AG10803 (cell line): ENCODE measurements around the gene PXMP4.
"Not testable (repeated sequence)": the region's sequence is repeated elsewhere in the genome, so short reads cannot be mapped to it uniquely, and the experiment has no call there.

Experiments
- DNase-seq: peaks from one replicate; pipeline ENCODE4 v3.0.0; 2010; ENCODE audit warnings: low read depth
- H3K4me3 ChIP-seq: 2 replicates; pipeline ENCODE4 v1.5.1; 2011; ENCODE audit warnings: mild to moderate bottlenecking, low read length, control low read depth
- TF ChIP-seq, protein P1 (sequence below): conservative IDR thresholded peaks from 2 replicates; pipeline ENCODE4 v1.5.1; 2011; ENCODE audit warnings: mild to moderate bottlenecking, low read length, control low read depth, inconsistent platforms

Gene PXMP4

DNA sequence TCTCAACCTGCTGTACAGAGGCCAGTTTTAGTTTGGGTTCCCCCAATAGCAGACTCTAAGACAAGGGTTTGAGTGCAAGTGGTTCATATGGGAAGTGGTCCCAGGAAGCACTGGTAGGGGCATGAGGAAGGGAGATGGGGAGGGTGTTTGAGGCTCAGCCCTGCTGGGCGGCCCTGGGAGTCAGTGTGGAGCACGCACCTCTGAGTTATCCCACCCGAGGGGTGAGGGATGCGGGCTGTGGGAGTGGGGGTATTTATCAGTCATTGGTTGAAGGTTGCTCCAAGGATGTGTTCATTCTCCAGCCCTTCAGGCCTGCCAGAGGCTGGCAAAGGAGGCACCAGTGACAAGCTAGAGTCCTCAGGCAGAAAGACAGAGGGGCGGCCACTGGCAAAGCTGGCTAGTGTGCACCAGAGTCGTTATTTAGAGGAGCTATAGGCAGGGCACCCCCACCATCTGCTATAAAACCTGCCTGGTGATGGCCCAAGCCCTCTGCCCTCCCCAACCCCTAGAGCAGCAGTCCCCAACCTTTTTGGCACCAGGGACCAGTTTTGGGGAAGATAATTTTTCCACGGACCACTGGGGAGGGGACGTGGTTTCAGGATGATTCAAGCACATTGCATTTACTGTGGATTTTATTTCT is 16.5 kb downstream of the PXMP4 start:
- no peak overlapping the region for H3K4me3 ChIP-seq
- TF ChIP-seq, protein P1, sequence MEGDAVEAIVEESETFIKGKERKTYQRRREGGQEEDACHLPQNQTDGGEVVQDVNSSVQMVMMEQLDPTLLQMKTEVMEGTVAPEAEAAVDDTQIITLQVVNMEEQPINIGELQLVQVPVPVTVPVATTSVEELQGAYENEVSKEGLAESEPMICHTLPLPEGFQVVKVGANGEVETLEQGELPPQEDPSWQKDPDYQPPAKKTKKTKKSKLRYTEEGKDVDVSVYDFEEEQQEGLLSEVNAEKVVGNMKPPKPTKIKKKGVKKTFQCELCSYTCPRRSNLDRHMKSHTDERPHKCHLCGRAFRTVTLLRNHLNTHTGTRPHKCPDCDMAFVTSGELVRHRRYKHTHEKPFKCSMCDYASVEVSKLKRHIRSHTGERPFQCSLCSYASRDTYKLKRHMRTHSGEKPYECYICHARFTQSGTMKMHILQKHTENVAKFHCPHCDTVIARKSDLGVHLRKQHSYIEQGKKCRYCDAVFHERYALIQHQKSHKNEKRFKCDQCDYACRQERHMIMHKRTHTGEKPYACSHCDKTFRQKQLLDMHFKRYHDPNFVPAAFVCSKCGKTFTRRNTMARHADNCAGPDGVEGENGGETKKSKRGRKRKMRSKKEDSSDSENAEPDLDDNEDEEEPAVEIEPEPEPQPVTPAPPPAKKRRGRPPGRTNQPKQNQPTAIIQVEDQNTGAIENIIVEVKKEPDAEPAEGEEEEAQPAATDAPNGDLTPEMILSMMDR = no peak
- no peak for DNase-seq

DNA sequence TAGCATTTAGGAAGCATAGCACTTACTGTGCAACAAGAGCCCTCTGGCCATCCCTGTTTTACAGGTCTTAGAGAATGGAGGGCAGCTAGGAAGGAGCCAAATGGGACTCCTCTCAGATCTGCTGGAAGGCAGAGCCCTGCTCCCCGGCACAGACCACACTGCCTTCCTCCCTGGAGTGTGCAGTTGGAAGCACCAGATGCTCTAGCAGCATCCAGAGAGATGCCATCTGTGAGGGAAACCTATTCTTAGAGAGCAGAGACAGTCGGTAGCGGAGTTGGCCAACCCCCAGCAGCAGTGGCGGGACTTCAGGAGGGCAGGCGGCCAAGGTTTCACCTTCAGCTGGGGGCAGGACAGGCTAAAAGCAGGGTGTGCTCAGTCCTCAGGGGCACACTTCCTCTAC is 17.2 kb downstream of the PXMP4 start:
- no peak for DNase-seq
- no peak overlapping the region for H3K4me3 ChIP-seq
- TF ChIP-seq, protein P1 = no peak

DNA sequence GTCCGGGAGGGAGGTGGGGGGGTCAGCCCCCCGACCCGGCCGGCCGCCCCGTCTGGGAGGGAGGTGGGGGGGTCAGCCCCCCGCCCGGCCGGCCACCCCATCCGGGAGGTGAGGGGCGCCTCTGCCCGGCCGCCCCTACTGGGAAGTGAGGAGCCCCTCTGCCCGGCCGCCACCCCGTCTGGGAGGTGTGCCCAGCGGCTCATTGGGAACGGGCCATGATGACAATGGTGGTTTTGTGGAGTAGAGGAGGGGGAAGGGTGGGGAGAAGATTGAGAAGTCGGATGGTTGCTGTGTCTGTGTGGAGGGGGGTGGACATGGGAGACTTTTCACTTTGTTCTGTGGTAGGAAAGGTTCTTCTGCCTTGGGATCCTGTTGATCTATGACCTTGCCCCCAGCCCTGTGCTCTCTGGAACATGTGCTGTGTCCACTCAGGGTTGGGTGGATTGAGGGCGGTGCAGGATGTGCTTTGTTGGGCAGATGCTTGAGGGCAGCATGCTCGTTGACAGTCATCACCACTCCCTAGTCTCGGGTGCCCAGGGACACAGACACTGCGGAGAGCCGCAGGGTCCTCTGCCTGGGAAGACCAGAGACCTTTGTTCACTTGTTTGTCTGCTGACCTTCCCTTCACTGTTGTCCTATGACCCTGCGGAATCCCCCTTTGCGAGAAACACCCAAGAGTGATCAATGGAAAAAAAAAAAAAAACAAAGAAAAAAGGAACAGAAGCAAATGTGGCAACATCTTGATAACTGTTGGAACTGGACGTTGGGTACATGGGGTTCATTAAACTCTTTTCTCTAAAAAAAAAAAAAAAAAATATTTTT is 18.3 kb downstream of the PXMP4 start:
- TF ChIP-seq, protein P1 = no peak
- no peak for DNase-seq
- no peak overlapping the region for H3K4me3 ChIP-seq

DNA sequence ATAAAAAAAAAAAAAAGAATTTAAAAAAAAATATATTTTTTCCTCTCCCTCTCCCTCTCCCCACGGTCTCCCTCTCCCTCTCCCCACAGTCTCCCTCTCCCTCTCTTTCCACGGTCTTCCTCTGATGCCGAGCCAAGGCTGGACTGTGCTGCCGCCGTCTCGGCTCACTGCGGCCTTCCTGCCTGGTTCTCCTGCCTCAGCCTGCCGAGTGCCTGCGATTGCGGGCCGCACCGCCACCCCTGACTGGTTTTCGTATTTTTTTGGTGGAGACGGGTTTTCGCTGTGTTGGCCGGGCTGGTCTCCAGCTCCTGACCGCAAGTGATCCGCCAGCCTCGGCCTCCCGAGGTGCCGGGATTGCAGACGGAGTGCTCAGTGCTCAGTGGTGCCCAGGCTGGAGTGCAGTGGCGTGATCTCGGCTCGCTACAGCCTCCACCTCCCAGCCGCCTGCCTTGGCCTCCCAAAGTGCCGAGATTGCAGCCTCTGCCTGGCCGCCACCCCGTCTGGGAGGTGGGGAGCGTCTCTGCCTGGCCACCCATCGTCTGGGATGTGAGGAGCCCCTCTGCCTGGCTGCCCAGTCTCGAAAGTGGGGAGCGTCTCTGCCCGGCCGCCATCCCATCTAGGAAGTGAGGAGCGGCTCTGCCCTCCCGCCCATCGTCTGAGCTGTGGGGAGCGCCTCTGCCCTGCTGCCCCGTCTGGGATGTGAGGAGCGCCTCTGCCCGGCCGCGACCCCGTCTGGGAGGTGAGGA is 19.2 kb downstream of the PXMP4 start:
- not testable (repeated sequence) for DNase-seq, H3K4me3 ChIP-seq

DNA sequence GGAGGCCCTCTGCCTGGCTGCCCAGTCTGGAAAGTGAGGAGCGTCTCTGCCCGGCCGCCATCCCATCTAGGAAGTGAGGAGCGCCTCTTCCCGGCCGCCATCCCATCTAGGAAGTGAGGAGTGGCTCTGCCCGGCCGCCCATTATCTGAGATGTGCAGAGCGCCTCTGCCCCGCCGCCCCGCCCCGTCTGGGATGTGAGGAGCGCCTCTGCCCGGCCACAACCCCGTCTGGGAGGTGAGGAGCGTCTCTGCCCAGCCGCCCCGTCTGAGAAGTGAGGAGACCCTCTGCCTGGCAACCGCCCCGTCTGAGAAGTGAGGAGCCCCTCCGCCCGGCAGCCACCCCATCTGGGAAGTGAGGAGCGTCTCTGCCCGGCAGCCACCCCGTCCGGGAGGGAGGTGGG is 21.1 kb downstream of the PXMP4 start:
- DNase-seq, H3K4me3 ChIP-seq: not testable (repeated sequence)

DNA sequence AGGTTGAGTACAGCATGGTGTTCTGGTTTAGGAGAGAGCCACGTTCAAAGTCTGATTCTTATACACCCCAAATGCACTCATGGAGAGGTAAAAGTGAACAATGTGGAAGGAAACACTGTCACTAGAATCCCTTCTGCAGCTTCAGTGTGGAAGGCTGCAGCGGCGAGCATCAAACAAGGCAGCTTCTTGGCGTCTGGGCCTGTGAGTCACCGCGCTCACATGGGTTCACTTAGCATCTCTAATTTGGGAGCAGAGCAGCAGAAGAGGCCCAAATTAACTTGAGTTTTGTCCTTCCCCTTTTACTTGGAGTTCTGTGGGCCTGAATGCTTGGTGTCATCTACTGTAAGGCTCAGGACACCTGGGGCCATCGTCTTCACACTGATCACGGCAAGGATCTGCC is 23.0 kb downstream of the PXMP4 start:
- peak; percentile 83 for DNase-seq
- no peak overlapping the region for H3K4me3 ChIP-seq
- TF ChIP-seq, protein P1 = no peak

DNA sequence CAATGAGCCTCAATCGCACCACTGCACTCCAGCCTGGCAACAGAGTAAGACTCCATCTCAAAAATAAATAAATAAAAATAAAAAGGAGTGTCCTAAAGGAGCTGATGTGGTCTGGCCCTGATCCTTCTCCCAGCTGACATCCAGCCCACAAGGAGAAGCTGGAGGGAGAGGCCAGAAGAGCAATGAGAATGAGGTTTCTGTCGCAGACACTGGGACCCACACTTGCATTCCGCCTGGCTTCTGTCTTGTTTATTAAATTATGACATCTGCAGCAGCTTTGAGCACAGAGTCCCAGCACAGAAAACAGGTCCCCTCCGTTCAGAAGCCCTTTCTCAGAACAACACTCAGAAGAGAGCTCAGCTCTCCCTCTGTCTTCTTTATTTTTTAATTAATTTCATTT is 23.7 kb downstream of the PXMP4 start:
- no peak for DNase-seq
- TF ChIP-seq, protein P1 = no peak
- H3K4me3 ChIP-seq = no peak overlapping the region

DNA sequence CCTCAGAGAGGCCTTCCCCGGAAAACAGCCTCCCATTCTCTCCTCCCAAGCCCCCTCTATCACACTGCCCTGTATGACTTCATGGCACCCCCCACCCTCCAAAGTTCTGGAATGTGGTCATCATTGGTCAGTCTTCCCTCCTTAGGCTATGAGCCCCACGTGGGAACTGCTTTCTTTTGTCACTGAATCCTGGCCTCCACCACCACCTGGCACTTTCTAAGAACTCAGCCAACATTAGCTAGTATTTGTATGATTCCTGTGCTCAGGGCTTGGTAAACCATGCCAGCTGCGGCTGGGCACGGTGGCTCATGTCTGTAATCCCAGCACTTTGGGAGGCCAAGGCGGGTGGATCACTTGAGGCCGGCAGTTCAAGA is 25.5 kb downstream of the PXMP4 start:
- no peak overlapping the region for H3K4me3 ChIP-seq
- TF ChIP-seq, protein P1 = no peak
- DNase-seq = no peak
